ENCODE results near the gene HEMK1. TPM values are rescaled to one million over a fixed set of nuclear protein-coding genes. Genes with fewer than 3 reads are reported as not detected.

HEMK1 gene
- total RNA-seq, 4 donors from 2014 or later, result 5.7 to 7.0 (median 6.1) TPM

DNA sequence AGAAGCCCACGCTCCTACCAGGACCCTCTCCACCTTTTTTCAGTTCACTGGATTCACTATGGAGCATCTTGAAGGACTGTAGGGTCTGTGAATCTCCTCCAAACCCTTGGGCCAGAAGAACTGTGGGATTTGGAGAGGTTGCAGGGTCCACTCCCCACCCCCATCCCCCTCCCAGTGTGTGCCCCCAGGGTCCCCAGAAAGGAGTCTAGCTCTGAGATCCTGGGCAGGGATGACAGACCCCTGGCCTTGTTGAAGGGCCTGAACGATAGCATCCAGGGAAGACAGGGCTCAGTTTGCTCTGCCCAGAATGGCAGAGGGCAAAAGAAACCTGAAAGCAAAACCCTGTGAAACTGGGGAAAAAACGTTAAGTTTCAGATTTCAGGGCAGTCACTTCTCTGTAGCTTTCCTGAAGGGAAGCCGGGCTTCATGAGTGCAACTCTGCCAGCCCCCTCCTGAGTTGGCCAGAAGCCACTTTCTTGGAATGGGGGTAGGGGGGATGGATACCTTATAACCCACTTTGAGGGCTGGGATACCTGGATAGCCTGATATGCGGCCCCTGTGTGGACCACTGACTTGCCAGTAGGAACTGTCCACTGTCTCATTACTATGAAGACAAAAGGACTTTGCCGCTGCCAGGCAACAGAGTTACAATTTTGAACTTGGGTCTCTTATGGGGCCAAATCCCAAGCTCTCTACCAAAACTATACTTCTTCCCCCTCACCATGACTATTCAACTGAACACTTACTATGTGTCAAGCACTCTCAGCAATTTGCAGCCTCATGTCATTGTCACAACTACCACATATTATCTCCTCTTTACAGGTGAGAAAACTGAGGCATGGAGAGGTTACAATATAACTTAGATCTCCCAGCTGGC is 43.9 kb downstream of the HEMK1 start:
- TF ChIP-seq, protein P1, sequence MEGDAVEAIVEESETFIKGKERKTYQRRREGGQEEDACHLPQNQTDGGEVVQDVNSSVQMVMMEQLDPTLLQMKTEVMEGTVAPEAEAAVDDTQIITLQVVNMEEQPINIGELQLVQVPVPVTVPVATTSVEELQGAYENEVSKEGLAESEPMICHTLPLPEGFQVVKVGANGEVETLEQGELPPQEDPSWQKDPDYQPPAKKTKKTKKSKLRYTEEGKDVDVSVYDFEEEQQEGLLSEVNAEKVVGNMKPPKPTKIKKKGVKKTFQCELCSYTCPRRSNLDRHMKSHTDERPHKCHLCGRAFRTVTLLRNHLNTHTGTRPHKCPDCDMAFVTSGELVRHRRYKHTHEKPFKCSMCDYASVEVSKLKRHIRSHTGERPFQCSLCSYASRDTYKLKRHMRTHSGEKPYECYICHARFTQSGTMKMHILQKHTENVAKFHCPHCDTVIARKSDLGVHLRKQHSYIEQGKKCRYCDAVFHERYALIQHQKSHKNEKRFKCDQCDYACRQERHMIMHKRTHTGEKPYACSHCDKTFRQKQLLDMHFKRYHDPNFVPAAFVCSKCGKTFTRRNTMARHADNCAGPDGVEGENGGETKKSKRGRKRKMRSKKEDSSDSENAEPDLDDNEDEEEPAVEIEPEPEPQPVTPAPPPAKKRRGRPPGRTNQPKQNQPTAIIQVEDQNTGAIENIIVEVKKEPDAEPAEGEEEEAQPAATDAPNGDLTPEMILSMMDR (IDR thresholded peaks at IDR 0.05; ENCODE audit: low read depth), result no peak

DNA sequence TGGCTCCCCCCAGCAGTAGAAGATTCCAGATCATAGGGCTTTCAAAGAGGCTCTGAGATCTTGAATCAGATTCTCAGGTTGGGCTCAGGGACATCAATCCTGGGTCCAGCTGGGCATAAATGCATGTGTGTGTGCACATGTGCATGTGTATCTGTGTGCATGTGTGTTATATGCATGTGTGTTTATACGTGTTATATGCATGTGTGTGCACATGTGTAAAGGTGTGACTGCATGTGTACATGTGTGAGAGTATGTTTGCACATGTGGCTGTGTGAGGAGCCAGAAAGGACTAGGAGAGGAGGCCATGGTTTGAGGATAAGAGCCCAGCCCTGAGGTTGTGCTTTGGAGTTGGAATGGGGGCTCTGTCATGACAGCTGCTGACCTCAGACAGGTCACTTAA is 45.9 kb downstream of the HEMK1 start:
- TF ChIP-seq, protein P1 (IDR thresholded peaks at IDR 0.05; ENCODE audit: low read depth), result no peak

DNA sequence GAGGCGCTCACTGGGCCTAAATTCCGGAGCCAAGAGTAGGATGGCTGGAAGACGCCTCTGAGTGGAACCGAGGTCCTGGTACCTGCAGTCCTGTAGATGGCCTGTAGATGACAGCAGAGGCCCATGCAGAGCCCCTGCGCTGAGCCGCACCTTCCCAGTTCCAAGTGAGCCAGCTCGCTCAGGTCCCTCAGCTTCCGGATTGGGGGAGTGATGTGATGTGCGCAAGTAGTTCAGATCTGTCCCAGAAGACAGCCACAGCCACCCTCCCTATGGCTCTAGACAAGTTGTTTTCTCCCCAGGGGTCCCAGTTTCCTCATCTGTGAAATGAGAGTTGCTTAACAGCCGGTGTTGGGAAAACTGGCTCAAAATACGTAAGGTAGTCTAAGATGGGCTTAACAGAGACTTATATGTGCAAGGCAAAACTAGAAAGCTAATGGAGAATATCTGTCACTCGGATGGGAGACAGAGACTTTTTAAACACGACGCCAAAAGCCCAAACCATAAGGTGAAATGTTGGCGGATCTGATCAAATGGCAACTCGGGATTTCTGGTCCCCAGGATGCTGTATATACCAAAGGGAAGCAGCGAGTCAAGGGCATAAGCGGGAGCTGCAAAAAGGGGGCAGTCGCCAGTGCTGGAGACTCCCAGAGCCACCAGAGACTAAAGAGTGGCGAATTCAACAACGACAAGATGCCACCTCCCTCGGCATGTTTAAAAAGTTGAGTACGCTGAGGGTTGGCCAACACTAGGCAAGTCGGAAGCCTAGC is 46.9 kb downstream of the HEMK1 start:
- TF ChIP-seq, protein P1 (IDR thresholded peaks at IDR 0.05; ENCODE audit: low read depth), result no peak

DNA sequence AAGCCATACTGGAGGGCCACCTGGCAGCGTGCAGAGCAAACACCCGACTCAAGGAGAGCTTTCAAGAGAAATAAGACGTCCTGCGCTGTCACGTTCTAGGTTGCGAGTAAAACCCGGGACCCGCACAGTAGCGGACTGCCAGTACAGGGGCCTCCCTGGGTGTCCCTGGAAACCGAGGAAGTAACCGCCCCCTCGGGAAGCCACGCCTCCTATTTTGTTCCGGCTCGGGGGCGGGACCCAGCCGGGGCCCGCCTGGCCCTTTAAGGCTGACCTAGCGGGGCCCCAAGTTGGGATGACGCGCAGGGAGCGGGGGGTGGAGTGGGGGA is 47.4 kb downstream of the HEMK1 start:
- TF ChIP-seq, protein P1 (IDR thresholded peaks at IDR 0.05; ENCODE audit: low read depth), result no peak

DNA sequence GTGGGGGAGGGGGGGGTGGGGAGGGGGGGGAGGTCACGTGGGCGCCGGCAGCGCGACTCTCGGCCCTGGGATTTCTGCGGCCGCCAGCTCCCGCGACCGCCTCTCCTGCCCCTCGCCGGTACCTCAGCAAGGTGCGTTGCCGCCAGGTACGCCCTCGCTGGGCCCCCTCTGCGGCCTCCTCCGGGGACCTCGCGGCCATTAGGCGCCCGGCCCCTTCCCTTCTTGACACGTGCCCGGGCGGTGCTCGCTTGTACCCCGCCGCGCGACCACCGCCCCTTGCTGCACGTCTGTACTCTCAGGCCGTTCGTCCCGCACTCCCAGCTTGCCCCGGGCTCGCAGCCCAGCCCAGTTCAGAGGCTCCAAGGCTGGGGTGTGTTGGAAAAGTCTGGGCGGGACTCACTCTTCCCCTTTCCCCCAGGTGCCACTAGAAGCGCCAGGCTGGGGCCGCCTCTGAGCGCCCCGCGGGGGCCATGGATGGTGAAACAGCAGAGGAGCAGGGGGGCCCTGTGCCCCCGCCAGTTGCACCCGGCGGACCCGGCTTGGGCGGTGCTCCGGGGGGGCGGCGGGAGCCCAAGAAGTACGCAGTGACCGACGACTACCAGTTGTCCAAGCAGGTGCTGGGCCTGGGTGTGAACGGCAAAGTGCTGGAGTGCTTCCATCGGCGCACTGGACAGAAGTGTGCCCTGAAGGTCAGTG is 47.9 kb downstream of the HEMK1 start, which contains the start of gene MAPKAPK3:
Gene MAPKAPK3 (plus strand): TSS at position 56 of the 696 bp plus-strand sequence. CDS start 415 bp downstream, at position 471.
- TF ChIP-seq, protein P1 (IDR thresholded peaks at IDR 0.05; ENCODE audit: low read depth), result no peak

DNA sequence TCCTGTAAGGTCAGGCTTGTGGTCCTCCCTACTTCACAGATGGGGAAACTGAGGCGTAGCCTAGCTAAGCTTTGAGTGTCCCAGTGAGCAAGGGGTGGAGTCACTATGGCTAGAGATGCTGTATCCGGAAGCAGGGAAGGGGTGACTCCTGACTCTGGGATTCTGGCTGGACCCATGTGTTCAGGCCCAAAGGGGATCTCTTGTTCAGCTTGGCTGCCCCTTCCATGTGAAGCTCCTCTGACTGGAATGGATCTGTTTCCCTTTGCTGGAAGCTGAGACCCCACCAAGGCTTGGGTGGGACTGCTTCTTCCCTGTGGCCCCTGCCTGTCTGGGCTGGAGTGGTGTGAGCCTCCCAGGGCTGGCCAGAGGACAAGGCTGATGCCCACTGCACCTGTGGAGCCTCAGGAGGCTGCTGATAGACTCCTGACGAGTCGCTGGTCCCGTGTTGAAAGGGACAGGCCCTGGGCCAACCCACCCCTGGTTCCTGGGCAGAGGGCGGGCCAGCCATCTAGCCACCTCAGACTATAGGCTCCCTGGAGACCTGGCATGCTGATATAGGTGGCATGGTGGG is 48.7 kb downstream of the HEMK1 start:
- TF ChIP-seq, protein P1 (IDR thresholded peaks at IDR 0.05; ENCODE audit: low read depth), result no peak

Data from subcutaneous adipose tissue (tissue), 4 donors.